Neural cell (in vitro differentiated cells): Measurements from ENCODE around the gene SOX3. TPM values are rescaled to one million over a fixed set of nuclear protein-coding genes. Genes with fewer than 3 reads are reported as not detected.

Experiments
- H2AFZ ChIP-seq: fragments of 200-600, 300-800 bp; sonication (generic), shearing (Covaris generic); 2 replicates; pipeline ENCODE4 v1.6.0; 2014; ENCODE audit warnings: low read depth, mild to moderate bottlenecking, antibody characterized with exemption, low read length, moderate library complexity
- H3F3A ChIP-seq: fragments of 200-600 bp; shearing (Covaris generic); 2 replicates; pipeline ENCODE4 v1.6.1; 2016; ENCODE audit warnings: mild to moderate bottlenecking, moderate library complexity, mixed read lengths, antibody characterized with exemption, low read length; ENCODE audit not compliant: insufficient read depth, poor library complexity, severe bottlenecking
- H3K27ac ChIP-seq: fragments of 200-600, 300-800 bp; sonication (generic), shearing (Covaris generic); 2 replicates; pipeline ENCODE4 v1.5.1; 2014; ENCODE audit warnings: mild to moderate bottlenecking, low read length, moderate library complexity
- H3K27me3 ChIP-seq: fragments of 300-800, 200-600 bp; sonication (generic), shearing (Covaris generic); 2 replicates; pipeline ENCODE4 v1.6.0; 2014; ENCODE audit warnings: mild to moderate bottlenecking, low read depth, low read length, moderate library complexity; ENCODE audit not compliant: insufficient read depth
- H3K36me3 ChIP-seq: fragments of 300-800, 200-600 bp; sonication (generic), shearing (Covaris generic); 2 replicates; pipeline ENCODE4 v1.5.1; 2014; ENCODE audit warnings: mild to moderate bottlenecking, antibody characterized with exemption, low read length, moderate library complexity; ENCODE audit not compliant: insufficient read depth
- H3K4me2 ChIP-seq: fragments of 300-800, 200-600 bp; sonication (generic), shearing (Covaris generic); 2 replicates; pipeline ENCODE4 v1.6.0; 2014; ENCODE audit warnings: mild to moderate bottlenecking, low read length
- H3K4me3 ChIP-seq: fragments of 300-800, 200-600 bp; sonication (generic), shearing (Covaris generic); 2 replicates; pipeline ENCODE4 v1.5.1; 2014; ENCODE audit warnings: mild to moderate bottlenecking, low read length, moderate library complexity
- H3K79me2 ChIP-seq: fragments of 200-600 bp; shearing (Covaris generic); replicated peaks from 2 replicates; pipeline ENCODE4 v1.6.0; 2014; ENCODE audit warnings: mild to moderate bottlenecking, low read length, moderate library complexity; ENCODE audit not compliant: insufficient read depth
- H3K9ac ChIP-seq: fragments of 300-800, 200-600 bp; sonication (generic), shearing (Covaris generic); 2 replicates; pipeline ENCODE4 v1.6.1; 2016; ENCODE audit warnings: mild to moderate bottlenecking, low read length, mixed read lengths
- H3K9me2 ChIP-seq: fragments of 200-600 bp; shearing (Covaris generic); 2 replicates; pipeline ENCODE4 v1.6.1; 2016; ENCODE audit warnings: mild to moderate bottlenecking, low read length, mixed read lengths; ENCODE audit not compliant: insufficient read depth
- H3K9me3 ChIP-seq: fragments of 200-600, 300-800 bp; sonication (generic), shearing (Covaris generic); 2 replicates; pipeline ENCODE4 v1.6.1; 2016; ENCODE audit warnings: mild to moderate bottlenecking, mixed run types, low read length, moderate library complexity, mixed read lengths
- H4K20me1 ChIP-seq: fragments of 200-600 bp; shearing (Covaris generic); 2 replicates; pipeline ENCODE4 v1.6.1; 2016; ENCODE audit warnings: mild to moderate bottlenecking, mixed run types; ENCODE audit not compliant: insufficient read depth
- CTCF ChIP-seq: fragments of 450-650 bp; IDR thresholded peaks from 2 replicates; pipeline ENCODE4 v1.5.1; 2014; ENCODE audit warnings: antibody characterized with exemption, mild to moderate bottlenecking, moderate library complexity; ENCODE audit not compliant: poor library complexity, severe bottlenecking
- EP300 ChIP-seq: fragments of 450-650 bp; conservative IDR thresholded peaks from 2 replicates; pipeline ENCODE4 v1.6.1; 2014; ENCODE audit warnings: antibody characterized with exemption, mild to moderate bottlenecking, moderate library complexity; ENCODE audit not compliant: poor library complexity, severe bottlenecking
- EZH2 ChIP-seq: fragments of 200-600, 300-800 bp; shearing (Covaris generic), sonication (generic); IDR thresholded peaks from 2 replicates; pipeline ENCODE4 v1.6.1; 2014; ENCODE audit warnings: antibody characterized with exemption, low read length, borderline replicate concordance, mild to moderate bottlenecking; ENCODE audit not compliant: insufficient read depth, poor library complexity, severe bottlenecking
- MXI1 ChIP-seq: fragments of 450-650 bp; conservative IDR thresholded peaks from 2 replicates; pipeline ENCODE4 v1.6.1; 2014; ENCODE audit warnings: antibody characterized with exemption, mild to moderate bottlenecking; ENCODE audit not compliant: poor library complexity, severe bottlenecking
- POLR2AphosphoS5 ChIP-seq: IDR thresholded peaks from 2 replicates; pipeline ENCODE4 v1.6.1; 2012
- RAD21 ChIP-seq: fragments of 450-650 bp; conservative IDR thresholded peaks from 2 replicates; pipeline ENCODE4 v1.6.1; 2014; ENCODE audit warnings: antibody characterized with exemption, mild to moderate bottlenecking, moderate library complexity
- REST ChIP-seq: IDR thresholded peaks from 2 replicates; pipeline ENCODE4 v1.6.1; 2012; ENCODE audit warnings: borderline replicate concordance
- SMC3 ChIP-seq: fragments of 450-650 bp; conservative IDR thresholded peaks from 2 replicates; pipeline ENCODE4 v1.6.1; 2014; ENCODE audit warnings: antibody characterized with exemption, mild to moderate bottlenecking, moderate library complexity; ENCODE audit not compliant: poor library complexity
- TAF1 ChIP-seq: IDR thresholded peaks from 2 replicates; pipeline ENCODE4 v1.6.1; 2012; ENCODE audit warnings: low read depth
- polyA minus RNA-seq: library from RNA; depleted of rRNA, polyadenylated mRNA; stranded (reverse); fragments of >200 nt; gene quantifications from 2 replicates; pipeline ENCODE4 v1.2.3, GENCODE V29; 2014
- polyA plus RNA-seq: library from polyadenylated mRNA; depleted of rRNA; stranded (reverse); fragments of >200 nt; gene quantifications from 2 replicates; pipeline ENCODE4 v1.2.3, GENCODE V29; 2014

SOX3 gene
- polyA plus RNA-seq (0.26 and 1.2 TPM in 2 replicates), polyA minus RNA-seq (0.81 and 1.2 TPM in 2 replicates)

GRCh38 chrX:140504371-140505324 is at the start of gene SOX3:
TSS of gene SOX3 (minus strand) at chrX:140505069. CDS start at chrX:140505060, 9 bp downstream.
- H3K9ac ChIP-seq: peak within 1 kb of the TSS; percentile 31
- no peak within 1 kb of the TSS for H3K27ac ChIP-seq
- H3K27me3 ChIP-seq: peaks cover 79% of the 10 kb centered on the region
- H3K79me2 ChIP-seq: no peaks in the 10 kb centered on the region
- no peaks in the 10 kb centered on the region for H3K36me3 ChIP-seq
- H3K9me3 ChIP-seq: no peaks in the 10 kb centered on the region
- H3K4me3 ChIP-seq: peak within 1 kb of the TSS; percentile 61
- no peak within 1 kb of the TSS for H2AFZ ChIP-seq
- TF ChIP-seq RAD21: no peak
- no peak for TF ChIP-seq TAF1
- no peak for TF ChIP-seq SMC3
- no peak for TF ChIP-seq POLR2AphosphoS5
- no peak for TF ChIP-seq EP300
- no peak for TF ChIP-seq CTCF
- TF ChIP-seq MXI1: no peak
- no peak for TF ChIP-seq EZH2
- TF ChIP-seq REST: no peak
- no peak within 1 kb of the TSS for H3K4me2 ChIP-seq
- H4K20me1 ChIP-seq: no peaks in the 10 kb centered on the region
- H3K9me2 ChIP-seq: no peaks in the 10 kb centered on the region
- H3F3A ChIP-seq: no peaks in the 10 kb centered on the region

- Histone ChIP-seq H3F3A (no peaks in the 10 kb centered on the region), H3K79me2 (no peaks in the 10 kb centered on the region), H4K20me1 (no peaks in the 10 kb centered on the region), H3K9ac (no peak overlapping the region), H3K36me3 (no peaks in the 10 kb centered on the region), H3K4me3 (no peak overlapping the region), H3K27ac (no peak overlapping the region), H3K9me3 (no peaks in the 10 kb centered on the region), H3K9me2 (no peaks in the 10 kb centered on the region), H3K4me2 (no peak overlapping the region), H3K27me3 (no peaks in the 10 kb centered on the region), H2AFZ (no peak overlapping the region)
- TF ChIP-seq MXI1 (no peak), RAD21 (no peak), POLR2AphosphoS5 (no peak), SMC3 (no peak), EZH2 (no peak), REST (no peak), CTCF (no peak), EP300 (no peak), TAF1 (no peak)
Measured at GRCh38 chrX:140548985-140549384, 44.1 kb upstream of the SOX3 start.
